SU-DHL-6 (cell line): ENCODE data around the gene NECAB2.

Experiments
- CTCF ChIP-seq: fragments of 200-600 bp; sonication (generic); IDR thresholded peaks from one replicate; pipeline ENCODE4 v1.5.1; 2017; ENCODE audit warnings: antibody characterized with exemption, mild to moderate bottlenecking, low read length, moderate library complexity; ENCODE audit not compliant: insufficient read depth, poor library complexity, severe bottlenecking
- EZH2phosphoT487 ChIP-seq: fragments of 200-600 bp; sonication (generic), shearing (Covaris generic); conservative IDR thresholded peaks from 2 replicates; pipeline ENCODE4 v1.6.1; 2018; ENCODE audit warnings: mild to moderate bottlenecking, antibody characterized with exemption, low read length, moderate library complexity, mixed read lengths

DNA sequence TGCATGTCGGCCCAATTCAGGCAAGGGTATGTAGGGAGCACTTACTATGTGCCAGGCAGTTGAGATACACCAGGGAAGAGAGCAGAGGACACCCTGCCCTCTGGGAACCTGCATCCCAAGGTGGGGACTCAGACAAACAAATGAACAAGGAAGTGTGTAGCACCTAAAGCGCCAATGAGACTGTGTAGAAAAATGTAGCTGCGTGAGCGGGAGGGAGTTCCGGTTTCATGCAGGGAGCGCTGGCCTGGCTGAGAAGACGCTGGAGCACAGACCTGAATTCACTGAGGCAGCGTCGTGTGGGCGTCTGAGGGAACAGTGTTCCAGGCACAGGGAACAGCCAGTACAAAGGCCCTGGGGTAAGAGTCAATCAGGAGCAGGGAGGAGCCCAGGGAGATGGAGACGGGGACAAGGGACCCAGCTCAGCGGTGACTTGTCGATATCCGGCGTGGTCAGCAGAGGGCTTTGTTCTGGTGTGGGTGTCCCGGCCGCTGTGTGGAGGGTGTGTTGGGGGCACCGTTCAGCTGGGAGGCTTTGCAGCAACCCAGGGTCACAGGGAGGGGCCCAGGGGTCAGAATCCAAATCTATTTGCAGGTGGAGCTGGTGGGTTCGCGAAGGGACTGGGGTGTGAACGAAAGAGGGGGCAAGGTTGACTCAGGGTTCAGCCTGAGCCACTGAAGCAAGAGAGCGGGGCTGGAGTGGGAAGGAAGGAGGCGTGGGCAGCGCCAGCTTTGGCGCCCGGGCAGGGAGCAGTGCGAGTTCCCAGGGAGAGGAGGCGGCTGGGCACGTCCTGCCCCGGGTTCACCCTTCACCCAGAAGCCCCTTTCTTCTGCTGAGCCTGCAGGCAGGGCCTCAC is 32.8 kb upstream of the NECAB2 start:
- TF ChIP-seq CTCF (no peak), EZH2phosphoT487 (no peak)
